ENCODE results near the gene NOTCH1.

NOTCH1 gene

DNA sequence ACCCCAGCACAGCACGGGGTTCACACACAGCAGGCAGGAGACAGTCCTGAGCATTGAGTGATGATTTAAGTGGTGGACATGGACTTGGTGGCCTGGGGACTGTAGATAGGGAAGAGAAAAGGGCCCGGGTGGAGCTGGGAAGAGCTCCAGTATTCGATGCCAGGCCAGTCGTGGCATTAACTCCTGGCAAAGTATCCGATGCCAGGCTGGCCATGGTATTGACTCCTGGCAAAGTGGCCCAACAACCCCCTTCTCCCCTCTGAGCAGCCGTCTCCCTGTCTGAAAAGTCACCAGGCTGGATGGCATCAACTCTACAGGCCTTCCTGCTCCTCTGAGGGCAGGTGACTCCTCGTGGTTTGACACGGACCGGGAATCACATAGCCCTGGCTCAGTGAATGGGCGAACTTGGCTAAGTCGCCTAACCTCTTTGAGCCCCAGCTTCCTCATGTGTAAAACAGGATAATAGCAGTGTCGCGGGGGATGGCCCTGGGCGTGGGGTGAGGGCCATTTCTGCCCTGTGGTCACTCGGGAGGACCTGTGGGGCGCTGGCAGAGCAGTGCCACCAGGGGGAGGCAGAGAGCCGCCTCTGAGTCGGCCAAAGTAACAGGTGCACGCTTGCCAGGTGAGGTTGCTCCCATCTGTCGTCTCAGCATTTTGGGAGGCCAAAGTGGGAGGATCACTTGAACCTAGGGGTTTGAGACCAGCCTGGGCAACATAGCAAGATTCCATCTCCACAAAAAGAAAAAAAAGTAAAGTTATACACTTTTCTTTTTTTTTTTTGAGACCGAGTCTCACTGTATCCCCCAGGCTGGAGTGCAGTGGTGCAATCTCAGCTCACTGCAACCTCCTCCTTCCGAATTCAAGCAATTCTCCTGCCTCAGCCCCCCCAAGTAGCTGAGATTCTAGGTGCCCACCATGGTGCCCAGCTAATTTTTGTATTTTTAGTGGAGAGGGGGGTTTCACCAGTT lies 57.3 kb downstream of the NOTCH1 start:
- ChIA-PET POLR2A (interaction anchor here (2.1 kb wide), 1 partner anchor 137 kb away, joined by 7 read pairs; no protein-coding TSS in a partner anchor), CTCF (interaction anchor here (0.7 to 9.2 kb wide), 34 partner anchors 10 to 241 kb away, joined by 3 to 674 read pairs (median 5); no protein-coding TSS in a partner anchor)
- no peak for DNase-seq (ENCODE audit: low read depth, low spot score)
- TF ChIP-seq, protein P1, sequence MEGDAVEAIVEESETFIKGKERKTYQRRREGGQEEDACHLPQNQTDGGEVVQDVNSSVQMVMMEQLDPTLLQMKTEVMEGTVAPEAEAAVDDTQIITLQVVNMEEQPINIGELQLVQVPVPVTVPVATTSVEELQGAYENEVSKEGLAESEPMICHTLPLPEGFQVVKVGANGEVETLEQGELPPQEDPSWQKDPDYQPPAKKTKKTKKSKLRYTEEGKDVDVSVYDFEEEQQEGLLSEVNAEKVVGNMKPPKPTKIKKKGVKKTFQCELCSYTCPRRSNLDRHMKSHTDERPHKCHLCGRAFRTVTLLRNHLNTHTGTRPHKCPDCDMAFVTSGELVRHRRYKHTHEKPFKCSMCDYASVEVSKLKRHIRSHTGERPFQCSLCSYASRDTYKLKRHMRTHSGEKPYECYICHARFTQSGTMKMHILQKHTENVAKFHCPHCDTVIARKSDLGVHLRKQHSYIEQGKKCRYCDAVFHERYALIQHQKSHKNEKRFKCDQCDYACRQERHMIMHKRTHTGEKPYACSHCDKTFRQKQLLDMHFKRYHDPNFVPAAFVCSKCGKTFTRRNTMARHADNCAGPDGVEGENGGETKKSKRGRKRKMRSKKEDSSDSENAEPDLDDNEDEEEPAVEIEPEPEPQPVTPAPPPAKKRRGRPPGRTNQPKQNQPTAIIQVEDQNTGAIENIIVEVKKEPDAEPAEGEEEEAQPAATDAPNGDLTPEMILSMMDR (IDR thresholded peaks at IDR 0.05; ENCODE audit: insufficient read depth, low read length, missing control alignments): peak; percentile 96
- H3K4me3 ChIP-seq (ENCODE audit: low read depth, low read length): no peak overlapping the region

DNA sequence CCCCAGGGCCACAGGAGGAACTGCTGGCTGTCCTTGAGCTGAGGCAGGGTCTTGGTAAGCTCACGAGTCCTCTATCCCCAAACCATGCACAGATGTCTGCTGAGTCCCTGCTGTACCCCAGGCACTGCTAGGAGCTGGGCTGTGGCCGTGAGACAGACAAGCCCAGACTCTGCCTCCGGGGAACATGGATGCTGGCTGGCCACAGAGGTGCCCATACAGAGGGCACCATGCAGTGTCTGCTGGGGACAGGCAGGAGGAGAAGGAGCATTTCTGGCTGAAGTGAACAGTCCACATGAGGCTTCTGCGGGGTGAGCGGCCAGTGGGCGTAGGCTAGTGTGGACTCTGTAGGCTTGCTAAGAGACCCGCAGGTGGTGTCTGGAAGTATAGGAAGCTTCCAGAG lies 58.2 kb downstream of the NOTCH1 start:
- CTCF ChIA-PET: interaction anchor here (0.8 to 9.2 kb wide), 26 partner anchors 9 to 242 kb away, joined by 3 to 674 read pairs (median 5); no protein-coding TSS in a partner anchor
- no peak for DNase-seq (ENCODE audit: low read depth, low spot score)
- H3K4me3 ChIP-seq (ENCODE audit: low read depth, low read length): no peak overlapping the region
- TF ChIP-seq, protein P1 (IDR thresholded peaks at IDR 0.05; ENCODE audit: insufficient read depth, low read length, missing control alignments): no peak
- POLR2A ChIA-PET: interaction anchor here (2.1 kb wide), 1 partner anchor 138 kb away, joined by 7 read pairs; no protein-coding TSS in a partner anchor

DNA sequence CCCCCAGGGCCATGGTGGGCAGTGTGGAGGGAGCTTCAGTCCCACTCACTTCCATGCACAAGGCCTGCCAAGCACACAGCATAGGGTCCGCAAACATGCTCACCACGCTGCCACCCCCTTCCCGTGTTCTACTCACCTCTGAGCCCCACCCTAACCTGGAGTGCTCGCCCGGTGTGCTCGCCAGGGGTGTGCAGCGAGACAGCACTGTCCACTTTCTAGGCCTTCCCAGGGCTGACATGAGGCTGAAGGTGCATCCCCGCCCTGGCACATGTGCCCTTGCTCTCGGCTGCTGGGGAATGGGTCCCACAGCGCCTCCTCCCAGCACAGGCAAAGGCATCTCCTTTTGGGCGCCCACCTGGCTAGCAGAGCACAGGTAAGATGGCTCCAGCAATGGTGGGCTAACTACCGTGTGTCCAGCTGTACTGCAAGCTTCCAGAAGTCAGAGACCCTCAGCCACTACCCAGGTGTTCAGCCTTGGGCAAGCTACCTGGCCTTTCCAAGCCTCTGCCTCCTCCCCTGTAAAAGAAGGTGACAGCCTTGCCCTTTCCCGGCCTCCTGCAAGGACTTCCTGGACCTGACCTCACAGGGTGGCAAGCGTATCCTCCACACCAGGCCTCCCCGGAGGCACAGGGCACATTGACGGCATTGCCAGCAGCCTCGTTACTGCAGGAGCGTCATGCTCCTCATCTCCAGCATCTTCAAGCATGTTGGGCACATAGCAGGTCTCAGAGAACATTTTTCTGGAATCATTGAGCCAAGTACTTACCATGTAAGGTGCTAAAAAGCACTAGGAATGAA lies 58.8 kb downstream of the NOTCH1 start:
- no peak for DNase-seq (ENCODE audit: low read depth, low spot score)
- CTCF ChIA-PET: interaction anchor here (0.9 to 9.2 kb wide), 22 partner anchors 13 to 208 kb away, joined by 3 to 674 read pairs (median 6); no protein-coding TSS in a partner anchor
- no peak overlapping the region for H3K4me3 ChIP-seq (ENCODE audit: low read depth, low read length)
- POLR2A ChIA-PET: interaction anchor here (2.1 kb wide), 1 partner anchor 138 kb away, joined by 7 read pairs; no protein-coding TSS in a partner anchor
- TF ChIP-seq, protein P1 (IDR thresholded peaks at IDR 0.05; ENCODE audit: insufficient read depth, low read length, missing control alignments): no peak

DNA sequence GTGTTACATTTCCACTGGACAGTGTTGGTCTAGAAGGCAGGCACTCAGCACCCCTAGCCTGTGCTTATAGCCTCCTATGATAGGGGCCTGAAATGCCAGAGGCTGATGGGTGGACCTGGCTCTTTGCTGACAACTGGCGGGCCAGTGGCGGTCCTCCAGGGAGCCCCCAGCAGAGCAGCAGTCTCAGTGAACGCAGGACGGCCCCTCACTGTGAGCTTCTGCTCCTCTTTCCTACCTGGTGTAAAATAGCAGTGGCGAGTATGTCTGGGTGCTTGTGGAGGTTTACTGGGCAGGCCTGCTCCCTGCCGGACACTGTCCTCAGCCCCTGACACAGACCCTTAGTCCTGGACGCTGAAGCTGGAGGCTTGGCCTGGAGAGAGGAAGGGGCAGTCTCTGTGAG lies 59.7 kb downstream of the NOTCH1 start:
- no peak for DNase-seq (ENCODE audit: low read depth, low spot score)
- CTCF ChIA-PET: interaction anchor here (1.1 to 9.2 kb wide), 21 partner anchors 14 to 208 kb away, joined by 3 to 674 read pairs (median 6); no protein-coding TSS in a partner anchor
- POLR2A ChIA-PET: no interaction called here
- TF ChIP-seq, protein P1 (IDR thresholded peaks at IDR 0.05; ENCODE audit: insufficient read depth, low read length, missing control alignments): no peak
- H3K4me3 ChIP-seq (ENCODE audit: low read depth, low read length): no peak overlapping the region

DNA sequence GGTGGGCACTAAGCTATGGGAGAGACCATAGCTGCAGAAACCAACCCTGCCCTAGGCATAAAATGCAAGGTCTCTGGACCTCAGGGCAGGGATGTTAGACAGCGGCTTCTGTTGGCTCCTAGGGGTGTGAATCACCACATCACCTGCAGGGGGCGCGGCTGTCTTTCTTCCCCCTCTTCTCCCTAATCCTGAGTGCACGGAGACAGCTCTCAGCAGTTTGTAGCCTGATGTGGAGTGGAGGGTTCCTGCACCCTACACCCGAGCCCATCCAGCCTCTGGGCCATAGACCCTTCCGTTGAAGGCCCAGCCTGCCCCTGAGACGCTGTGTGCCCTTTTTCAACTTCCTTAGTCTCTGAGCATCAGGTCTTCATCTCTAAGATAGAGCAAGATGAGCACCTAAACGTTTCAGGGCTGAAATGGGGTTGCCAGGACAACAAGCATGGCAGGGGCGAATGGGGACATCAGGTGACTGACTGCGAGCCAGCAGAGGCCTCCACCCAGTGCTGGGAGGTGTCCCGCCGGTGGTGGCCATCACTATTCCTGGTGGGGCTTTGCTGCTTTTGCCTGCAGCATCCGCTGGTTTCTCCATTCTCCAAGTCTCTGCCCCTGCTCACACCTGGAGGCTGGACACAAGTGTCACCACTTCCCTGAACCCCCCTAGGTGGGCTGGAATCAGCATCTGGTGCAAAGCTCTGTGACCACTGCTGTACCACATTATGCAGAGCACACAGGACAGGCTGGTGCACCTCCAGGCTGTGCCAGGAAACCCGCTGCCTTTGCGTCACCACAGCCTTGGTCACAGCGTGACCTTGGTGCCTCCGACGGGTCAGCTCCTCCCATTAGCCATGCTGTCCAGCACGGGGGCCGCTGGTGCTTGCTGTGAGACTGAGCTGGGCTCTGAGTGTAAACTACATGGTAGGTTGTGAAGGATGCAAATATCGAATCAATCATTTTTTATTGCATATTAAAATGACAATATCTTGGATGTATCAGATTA lies 60.5 kb downstream of the NOTCH1 start:
- DNase-seq (ENCODE audit: low read depth, low spot score): no peak
- CTCF ChIA-PET: interaction anchor here (0.8 to 9.2 kb wide), 41 partner anchors 8 to 243 kb away, joined by 3 to 674 read pairs (median 5); partner anchors contain the start of gene GPSM1
- TF ChIP-seq, protein P1 (IDR thresholded peaks at IDR 0.05; ENCODE audit: insufficient read depth, low read length, missing control alignments): peak; percentile 91
- POLR2A ChIA-PET: no interaction called here
- no peak overlapping the region for H3K4me3 ChIP-seq (ENCODE audit: low read depth, low read length)
